Cardiac fibroblast (primary cell): ENCODE measurements around the gene AGPAT2.

ENCODE experiments used
- DNase-seq, 2 donors: peaks; one replicate each; pipeline versions ENCODE4 v3.0.0 to v3.0.0-alpha.2; 2010; ENCODE audit warnings: low read depth in 2 of 2
- H3K4me3 ChIP-seq, 2 donors: replicated peaks in 1 of 2; 1 replicate in 1 of 2; 2 replicates in 1 of 2; pipeline ENCODE4 v1.5.1; 2011; ENCODE audit warnings: low read depth in 2 of 2, low read length in 2 of 2, mild to moderate bottlenecking in 2 of 2, moderate library complexity in 1 of 2
- CTCF ChIP-seq: IDR thresholded peaks from one replicate; pipeline ENCODE4 v1.5.1; 2011; ENCODE audit warnings: low read depth, mild to moderate bottlenecking, low read length, inconsistent platforms

Gene AGPAT2

GRCh38 chr9:136650648-136651047, 36.6 kb downstream of the AGPAT2 start:
- DNase-seq, result no peak
- TF ChIP-seq CTCF, result no peak
- H3K4me3 ChIP-seq, result no peak overlapping the region

- H3K4me3 ChIP-seq, result no peak overlapping the region
- no peak for DNase-seq
- no peak for TF ChIP-seq CTCF
Measured at GRCh38 chr9:136650021-136650420, 37.2 kb downstream of the AGPAT2 start.

GRCh38 chr9:136648751-136649150, 38.5 kb downstream of the AGPAT2 start:
- TF ChIP-seq CTCF, result no peak
- peak; percentile 27 to 54 for DNase-seq
- H3K4me3 ChIP-seq, result no peak overlapping the region

- H3K4me3 ChIP-seq, result no peak overlapping the region
- DNase-seq, result no peak
- no peak for TF ChIP-seq CTCF
Measured at GRCh38 chr9:136646827-136647711, 40.2 kb downstream of the AGPAT2 start.

GRCh38 chr9:136645903-136646754, 41.1 kb downstream of the AGPAT2 start:
- peak; percentile 2 for TF ChIP-seq CTCF
- DNase-seq, result peak; percentile 29 to 76
- peak overlapping the region in 1 of 2 donors; percentile 24 for H3K4me3 ChIP-seq

GRCh38 chr9:136645352-136645902, 41.8 kb downstream of the AGPAT2 start:
- DNase-seq, result no peak

More at GRCh38 chr9:136645352-136645902, 41.8 kb downstream of the AGPAT2 start:
- TF ChIP-seq CTCF, result no peak
- no peak overlapping the region for H3K4me3 ChIP-seq
